Hematopoietic multipotent progenitor cell treated with erythropoietin and hydrocortisone succinate and interleukin-3 and kit ligand, for 17 days (in vitro differentiated cells): ENCODE results near the gene RMRP.

Source experiments
- DNase-seq: peaks from one replicate; pipeline ENCODE4 v3.0.0-alpha.2; 2015; ENCODE audit warnings: low spot score

Gene RMRP

DNA sequence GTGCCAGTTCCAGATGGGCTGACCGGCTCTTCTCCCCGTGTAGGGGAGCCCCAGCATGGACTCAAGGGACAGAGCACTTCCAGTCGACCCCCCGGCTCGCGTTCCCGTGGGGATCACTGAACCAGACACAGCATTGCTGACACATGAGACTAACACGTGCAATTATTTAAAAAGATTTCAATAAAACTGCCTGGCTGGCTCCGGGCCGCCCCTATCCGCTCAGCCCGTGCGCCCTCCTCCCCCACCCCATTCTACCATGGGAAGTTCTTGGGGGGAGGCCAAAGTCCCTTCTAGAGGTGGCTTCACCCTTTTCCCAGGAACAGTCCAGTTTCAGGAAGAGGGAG is 48.0 kb downstream of the RMRP start:
- no peak for DNase-seq

DNA sequence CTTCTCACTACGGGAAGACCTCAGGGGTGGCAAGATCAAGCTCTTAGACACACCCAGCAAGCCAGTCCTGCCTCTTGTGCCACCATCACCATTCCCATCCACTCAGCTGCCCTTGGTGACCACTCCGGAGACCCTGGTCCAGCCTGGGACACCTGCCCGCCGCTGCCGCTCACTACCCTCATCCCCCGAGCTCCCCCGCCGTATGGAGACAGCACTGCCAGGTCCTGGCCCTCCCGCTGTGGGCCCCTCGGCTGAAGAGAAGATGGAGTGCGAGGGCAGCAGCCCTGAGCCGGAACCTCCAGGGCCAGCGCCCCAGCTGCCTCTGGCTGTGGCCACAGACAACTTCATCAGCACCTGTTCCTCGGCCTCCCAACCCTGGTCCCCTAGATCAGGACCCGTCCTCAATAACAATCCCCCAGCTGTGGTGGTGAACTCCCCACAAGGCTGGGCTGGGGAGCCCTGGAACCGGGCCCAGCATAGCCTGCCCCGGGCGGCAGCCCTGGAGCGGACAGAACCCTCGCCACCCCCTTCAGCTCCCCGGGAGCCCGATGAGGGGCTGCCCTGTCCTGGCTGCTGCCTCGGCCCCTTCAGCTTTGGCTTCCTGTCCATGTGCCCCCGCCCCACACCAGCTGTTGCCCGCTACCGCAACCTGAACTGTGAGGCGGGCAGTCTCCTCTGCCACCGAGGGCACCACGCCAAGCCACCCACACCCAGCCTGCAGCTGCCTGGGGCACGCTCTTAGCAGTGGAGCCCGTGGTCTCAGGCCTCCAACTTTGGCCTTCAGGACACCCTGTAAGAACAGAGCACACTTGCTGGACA is 48.6 kb downstream of the RMRP start:
- no peak for DNase-seq

DNA sequence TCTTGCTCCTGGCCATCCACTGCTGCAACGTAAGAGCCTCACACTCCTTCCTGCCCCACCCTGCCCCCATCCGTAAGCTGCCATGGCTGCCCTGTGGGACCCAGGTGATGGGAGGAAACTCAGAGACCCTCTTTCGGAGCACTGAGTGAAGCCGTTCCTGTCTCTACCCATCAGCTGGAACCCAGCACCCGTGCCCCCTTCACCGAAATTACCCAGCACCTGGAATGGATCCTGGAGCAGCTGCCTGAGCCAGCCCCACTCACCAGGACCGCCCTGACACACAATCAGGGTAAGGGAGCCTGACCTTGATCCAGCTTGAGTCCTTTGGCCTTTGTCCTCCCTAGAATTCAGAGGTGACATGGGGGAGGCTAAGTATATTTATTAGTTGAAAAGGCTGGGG is 49.6 kb downstream of the RMRP start:
- DNase-seq = no peak
